B cell (primary cell): ENCODE data around the gene POM121. TPM values are rescaled to one million over a fixed set of nuclear protein-coding genes. Genes with fewer than 3 reads are reported as not detected.
A peak's percentile ranks its signal among the peaks of the same experiment; 100 is the strongest.
"Not testable (repeated sequence)": the region's sequence is repeated elsewhere in the genome, so short reads cannot be mapped to it uniquely, and the experiment has no call there.

Experiments used
- ATAC-seq: fragments of 200-7000 bp; cut with Tn5 transposase; one replicate; pipeline ENCODE4 v1.10.0; 2021; ENCODE audit warnings: low read depth, mild to moderate bottlenecking, moderate number of reproducible peaks, moderate library complexity
- CTCF ChIA-PET: fragments of 350-600 bp; sonication (Branson Sonifier 250); formaldehyde crosslinking; loops from one replicate; lab custom pipeline; 2021; ENCODE audit warnings: antibody characterized with exemption, inconsistent platforms; lab: Charles Lee
- POLR2A ChIA-PET: fragments of 350-600 bp; sonication (Branson Sonifier 250); formaldehyde crosslinking; loops from one replicate; lab custom pipeline; 2021; ENCODE audit warnings: antibody characterized with exemption; lab: Charles Lee
- DNase-seq: peaks from one replicate; pipeline ENCODE4 v3.0.0; 2013
- H2AFZ ChIP-seq: 2 replicates; pipeline ENCODE4 v1.6.1; 2012; ENCODE audit warnings: mild to moderate bottlenecking, low read depth, low read length; ENCODE audit not compliant: insufficient read depth, poor library complexity, severe bottlenecking
- H3K27ac ChIP-seq, 2 donors: 1 replicate in 1 of 2; 2 replicates in 1 of 2; pipeline ENCODE4 v1.5.1; 2012 to 2013; ENCODE audit warnings: low read length in 2 of 2, mild to moderate bottlenecking in 2 of 2, moderate library complexity in 1 of 2
- H3K27me3 ChIP-seq, 4 experiments: fragments of 200-600 bp in 1 of 4; sonication (generic) in 1 of 4; replicated peaks in 1 of 4; 1 replicate in 2 of 4; 2 replicates in 2 of 4; pipeline versions ENCODE4 v1.6.1 to v1.7.0; 2013 to 2016; ENCODE audit warnings: low read length in 3 of 4, mild to moderate bottlenecking in 2 of 4, mixed read lengths in 1 of 4, moderate library complexity in 1 of 4; ENCODE audit not compliant: insufficient read depth in 4 of 4, control insufficient read depth in 3 of 4; ENCODE audit errors: control extremely low read depth in 1 of 4
- H3K36me3 ChIP-seq, 2 experiments: replicated peaks in 1 of 2; 1 replicate in 1 of 2; 2 replicates in 1 of 2; pipeline versions ENCODE4 v1.6.1 to v1.7.1; 2013; ENCODE audit warnings: low read length in 1 of 2; ENCODE audit not compliant: insufficient read depth in 2 of 2, control insufficient read depth in 1 of 2; ENCODE audit errors: control extremely low read depth in 1 of 2, extremely low read depth in 1 of 2
- H3K4me1 ChIP-seq, 2 donors: fragments of 200-600 bp in 1 of 2; sonication (generic) in 1 of 2; 1 replicate in 1 of 2; 2 replicates in 1 of 2; pipeline versions ENCODE4 v1.5.1 to v1.6.1; 2013 to 2017; ENCODE audit warnings: low read length in 2 of 2; ENCODE audit not compliant: control insufficient read depth in 2 of 2, insufficient read depth in 2 of 2
- H3K4me2 ChIP-seq: replicated peaks from 2 replicates; pipeline ENCODE3; 2012; ENCODE audit warnings: mild to moderate bottlenecking, low read depth, low read length; ENCODE audit not compliant: poor library complexity, severe bottlenecking
- H3K4me3 ChIP-seq, 5 experiments: fragments of 200-600 bp in 1 of 5; sonication (generic) in 1 of 5; 1 replicate in 3 of 5; 2 replicates in 2 of 5; pipeline versions ENCODE4 v1.5.1 to v1.7.0; 2011 to 2016; ENCODE audit warnings: low read length in 4 of 5, mild to moderate bottlenecking in 4 of 5, low read depth in 2 of 5, control low read depth in 1 of 5, moderate library complexity in 1 of 5; ENCODE audit not compliant: insufficient read depth in 1 of 5; ENCODE audit errors: control extremely low read depth in 1 of 5, extremely low read depth in 1 of 5
- H3K79me2 ChIP-seq: fragments of 200-600 bp; sonication (generic); one replicate; pipeline ENCODE4 v1.6.0; 2016; ENCODE audit warnings: low read length; ENCODE audit not compliant: control insufficient read depth, insufficient read depth
- H3K9ac ChIP-seq: fragments of 200-600 bp; sonication (generic); 2 replicates; pipeline ENCODE4 v1.6.1; 2017; ENCODE audit warnings: mild to moderate bottlenecking, low read length, moderate library complexity
- H3K9me3 ChIP-seq, 3 donors: one replicate each; pipeline versions ENCODE4 v1.6.1 to v1.7.1; 2013; ENCODE audit warnings: low read length in 2 of 3; ENCODE audit not compliant: control insufficient read depth in 2 of 3, insufficient read depth in 1 of 3; ENCODE audit errors: control extremely low read depth in 1 of 3
- H4K20me1 ChIP-seq: 2 replicates; pipeline ENCODE4 v1.6.0; 2012; ENCODE audit warnings: mild to moderate bottlenecking, low read length; ENCODE audit not compliant: insufficient read depth, control insufficient read depth, poor library complexity, severe bottlenecking
- H3K27ac Mint-ChIP-seq: one replicate; pipeline ENCODE4 v1.8.0; 2021; ENCODE audit warnings: mixed read lengths
- H3K27me3 Mint-ChIP-seq: one replicate; pipeline ENCODE4 v1.8.0; 2021; ENCODE audit warnings: mixed read lengths
- H3K4me1 Mint-ChIP-seq: one replicate; pipeline ENCODE4 v1.8.0; 2021; ENCODE audit warnings: mixed read lengths
- H3K4me3 Mint-ChIP-seq: one replicate; pipeline ENCODE4 v1.8.0; 2021; ENCODE audit warnings: mixed read lengths
- H3K9me3 Mint-ChIP-seq: one replicate; pipeline ENCODE4 v1.8.0; 2022; ENCODE audit warnings: mixed read lengths; ENCODE audit not compliant: insufficient read depth
- WGBS: methylation state at CpG from one replicate; pipeline ENCODE4 v1.1.5; 2013; ENCODE audit warnings: missing lambda C conversion rate; ENCODE audit not compliant: insufficient coverage; 5-methylcytosine and 5-hydroxymethylcytosine counted together
- intact Hi-C: fragments of 100-400 bp; cut with micrococcal nuclease; formaldehyde crosslinking; loops from one replicate; pipeline ENCODE4 v1.10.0; 2022
- polyA plus RNA-seq: library from polyadenylated mRNA; depleted of rRNA; stranded (reverse); fragments of >200 nt; gene quantifications from 2 replicates; pipeline ENCODE4 v1.2.3, GENCODE V29; 2012
- total RNA-seq, 2 donors: library from RNA; stranded (reverse); fragments of 120-200 nt in 1 of 2; gene quantifications; 1 replicate in 1 of 2; 2 replicates in 1 of 2; pipeline versions ENCODE4 v1.2.3 to v1.2.4, GENCODE V29; 2013 to 2022

Gene POM121
- total and polyA plus RNA-seq, 2 donors (not counting 1 experiment from before 2014, with no cell fraction given), result 25.0 to 57.9 TPM

GRCh38 chr7:72950432-72950831, 25.5 kb downstream of the POM121 start:
- POLR2A ChIA-PET, H4K20me1 ChIP-seq, H3K27ac ChIP-seq, H3K4me3 ChIP-seq, H3K9ac ChIP-seq, H3K79me2 ChIP-seq, H3K27ac Mint-ChIP-seq, H3K4me2 ChIP-seq, ATAC-seq, H3K36me3 ChIP-seq, H3K9me3 ChIP-seq, H3K4me1 ChIP-seq, H3K27me3 ChIP-seq, H3K27me3 Mint-ChIP-seq, CTCF ChIA-PET, DNase-seq, H3K4me3 Mint-ChIP-seq, H3K4me1 Mint-ChIP-seq, intact Hi-C loops, H2AFZ ChIP-seq, H3K9me3 Mint-ChIP-seq: not testable (repeated sequence)
- WGBS, result no CpG with 5 or more reads among the region's 6 CpGs

DNA sequence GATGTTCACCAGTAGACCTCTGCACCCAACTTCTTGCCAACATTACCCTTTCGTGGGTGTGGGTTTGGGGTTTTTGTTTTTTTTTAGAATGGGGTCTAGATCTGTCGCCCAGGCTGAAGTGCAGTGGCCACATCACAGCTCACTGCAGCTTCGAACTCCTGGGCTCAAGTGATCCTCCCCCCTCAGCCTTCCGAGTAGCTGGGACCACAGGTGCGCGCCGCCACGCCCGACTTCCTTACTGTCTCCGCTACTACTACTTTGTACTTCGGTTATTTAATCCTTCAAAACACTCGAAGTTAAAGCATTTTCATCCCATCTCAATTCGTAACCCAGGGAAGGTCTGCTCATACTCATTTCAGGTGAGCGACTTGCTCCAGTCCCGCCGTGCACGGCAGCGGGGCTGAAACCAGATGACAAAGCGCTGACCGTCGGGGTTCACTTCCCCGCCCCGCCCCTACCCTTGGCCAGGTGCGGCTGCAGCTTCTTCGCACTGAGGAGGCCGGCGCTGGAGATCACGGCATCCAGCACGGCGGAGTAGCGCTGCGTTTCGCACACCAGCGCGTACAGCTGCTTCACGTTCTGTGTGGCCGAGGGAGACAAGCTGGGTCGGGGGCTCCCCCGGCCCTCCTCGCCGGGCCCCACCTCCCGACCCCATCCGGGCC, 29.1 kb downstream of the POM121 start:
- H3K27me3 Mint-ChIP-seq, H2AFZ ChIP-seq, H3K9me3 ChIP-seq, H3K4me2 ChIP-seq, H3K4me1 ChIP-seq, H3K27me3 ChIP-seq, H3K27ac Mint-ChIP-seq, POLR2A ChIA-PET, H3K4me1 Mint-ChIP-seq, H3K79me2 ChIP-seq, intact Hi-C loops, H3K9ac ChIP-seq, H3K36me3 ChIP-seq, H3K4me3 Mint-ChIP-seq, H3K9me3 Mint-ChIP-seq, H3K27ac ChIP-seq, DNase-seq, H4K20me1 ChIP-seq, CTCF ChIA-PET: not testable (repeated sequence)
- no CpG with 5 or more reads among the region's 43 CpGs for WGBS
- H3K4me3 ChIP-seq, result peak overlapping the region in 2 of 5 experiments; percentile 11 to 23
- ATAC-seq, result peak; percentile 55

- H4K20me1 ChIP-seq, H3K4me2 ChIP-seq, H3K9me3 ChIP-seq, H3K4me1 ChIP-seq, H3K4me1 Mint-ChIP-seq, CTCF ChIA-PET, H3K27ac Mint-ChIP-seq, H3K9me3 Mint-ChIP-seq, H3K27me3 Mint-ChIP-seq, H2AFZ ChIP-seq, intact Hi-C loops, H3K36me3 ChIP-seq, POLR2A ChIA-PET, H3K27ac ChIP-seq, H3K9ac ChIP-seq, DNase-seq, H3K79me2 ChIP-seq, H3K27me3 ChIP-seq: not testable (repeated sequence)
- WGBS, result no CpG with 5 or more reads among the region's 45 CpGs
- peak overlapping the region in 3 of 5 experiments; percentile 11 to 29 (median 15) for H3K4me3 ChIP-seq
- peak; percentile 95 for ATAC-seq
- peak overlapping the region; percentile 81 for H3K4me3 Mint-ChIP-seq
Observed at GRCh38 chr7:72954563-72955198, 29.8 kb downstream of the POM121 start.

GRCh38 chr7:72960029-72960428, 35.1 kb downstream of the POM121 start:
- WGBS, result no CpG with 5 or more reads among the region's 18 CpGs
- H3K4me3 Mint-ChIP-seq, H3K4me2 ChIP-seq, DNase-seq, H3K27me3 Mint-ChIP-seq, H2AFZ ChIP-seq, H3K9ac ChIP-seq, H3K4me1 ChIP-seq, POLR2A ChIA-PET, H4K20me1 ChIP-seq, H3K4me3 ChIP-seq, H3K9me3 ChIP-seq, CTCF ChIA-PET, intact Hi-C loops, ATAC-seq, H3K27ac Mint-ChIP-seq, H3K36me3 ChIP-seq, H3K27me3 ChIP-seq, H3K9me3 Mint-ChIP-seq, H3K27ac ChIP-seq, H3K79me2 ChIP-seq, H3K4me1 Mint-ChIP-seq: not testable (repeated sequence)
